GM13976 (cell line): Measurements from ENCODE around the gene CTNNA2.

Source experiments
- DNase-seq: peaks from one replicate; pipeline ENCODE4 v3.0.0; 2012; ENCODE audit warnings: low spot score
- CTCF ChIP-seq: IDR thresholded peaks from 2 replicates; pipeline ENCODE4 v1.5.1; 2012; ENCODE audit warnings: borderline replicate concordance, mild to moderate bottlenecking; ENCODE audit not compliant: insufficient read depth; ENCODE audit errors: extremely low read depth, missing control alignments, control extremely low read depth
- in situ Hi-C: fragments of 300-500 bp; cut with MboI; formaldehyde crosslinking; loops from one replicate; pipeline ENCODE4 v1.12.0; 2022; ENCODE audit warnings: low sequenced_read_pairs, mixed read lengths, inconsistent platforms; ENCODE audit not compliant: unreplicated experiment

Gene CTNNA2

GRCh38 chr2:80248146-80248545, 735.3 kb downstream of the CTNNA2 start:
- DNase-seq: no peak
- in situ Hi-C loops: no loop called here

DNA sequence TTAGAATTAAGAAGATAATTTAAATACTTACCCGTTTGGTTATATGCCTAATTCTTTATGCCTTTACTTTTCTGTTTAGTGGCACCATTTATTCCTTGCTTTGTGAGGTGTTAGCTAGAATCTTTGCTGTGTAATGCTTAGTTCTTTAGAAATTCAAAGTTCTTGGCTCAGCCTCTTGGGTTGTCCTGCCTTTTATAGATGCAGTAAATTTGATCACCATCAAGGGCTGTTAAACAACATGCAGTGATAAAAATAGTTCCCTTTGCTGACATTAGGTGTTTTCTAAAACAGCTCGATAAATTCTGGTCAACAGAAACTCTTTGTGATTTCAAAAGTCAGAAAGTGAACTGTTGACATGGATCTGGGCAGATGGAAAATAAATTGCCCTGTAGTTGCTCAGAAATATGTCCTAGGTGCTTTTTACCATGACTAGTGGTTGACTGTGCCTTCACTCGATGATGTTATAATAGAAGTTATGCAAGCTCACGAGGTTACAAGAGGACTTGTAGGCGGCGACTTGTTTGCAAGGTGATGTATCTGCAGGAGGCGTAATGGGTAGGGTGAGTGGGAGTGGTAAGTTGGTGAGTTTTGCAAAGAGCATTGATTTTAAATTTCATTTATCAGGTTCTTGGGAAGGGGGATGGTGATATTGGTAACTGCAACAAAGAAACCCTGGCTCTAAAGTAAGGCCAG, 739.6 kb downstream of the CTNNA2 start:
- DNase-seq: no peak
- in situ Hi-C loops: no loop called here
- no peak for TF ChIP-seq CTCF

More at GRCh38 chr2:80248146-80248545, 735.3 kb downstream of the CTNNA2 start:
- no peak for TF ChIP-seq CTCF

DNA sequence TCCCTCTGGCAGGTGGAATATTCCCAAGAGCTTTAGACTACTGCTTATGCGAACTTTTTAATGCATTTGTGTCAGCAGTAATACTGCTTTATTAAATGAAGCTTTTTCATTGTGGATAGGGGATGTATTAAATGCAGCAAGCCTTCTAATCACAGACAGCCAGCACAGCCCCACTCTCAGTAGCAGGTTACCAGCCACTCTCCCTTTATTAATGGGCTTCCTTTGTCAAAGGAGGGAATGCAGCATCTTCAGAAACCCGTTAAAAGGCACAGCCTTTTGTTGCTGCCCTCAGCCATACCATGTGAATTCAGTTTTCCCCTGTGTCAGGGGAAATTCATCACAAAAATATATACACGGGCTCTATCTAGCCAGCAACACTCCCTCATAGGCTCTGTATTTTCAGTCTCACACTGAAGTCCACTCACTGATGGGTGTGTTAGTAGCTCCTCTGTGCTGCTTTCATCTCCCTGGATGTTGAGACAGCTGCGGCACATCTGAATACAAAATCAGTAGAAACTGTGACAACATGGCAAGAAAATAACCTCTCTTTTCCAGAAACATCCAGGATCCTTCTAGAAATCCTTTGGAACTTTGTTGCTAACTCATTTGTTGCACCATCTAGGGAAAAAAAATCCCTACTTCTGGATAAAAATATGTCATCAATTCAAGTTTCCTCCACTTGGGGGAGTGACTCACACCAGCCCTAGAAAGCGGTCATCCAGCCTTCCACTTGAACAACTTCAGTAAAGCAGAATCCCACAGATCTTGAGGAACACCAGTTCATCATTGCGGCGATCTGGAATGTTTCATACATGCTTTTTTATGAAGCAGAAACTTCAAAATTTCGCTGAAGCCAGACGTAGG, 743.3 kb downstream of the CTNNA2 start:
- in situ Hi-C loops: no loop called here
- no peak for TF ChIP-seq CTCF
- no peak for DNase-seq

- in situ Hi-C loops: no loop called here
- DNase-seq: no peak
- TF ChIP-seq CTCF: no peak
Measured at GRCh38 chr2:80256782-80257167, 743.9 kb downstream of the CTNNA2 start.

- in situ Hi-C loops: no loop called here
- no peak for DNase-seq
- no peak for TF ChIP-seq CTCF
Measured at GRCh38 chr2:80257450-80257849, 744.6 kb downstream of the CTNNA2 start.

- no peak for TF ChIP-seq CTCF
- in situ Hi-C loops: no loop called here
Measured at GRCh38 chr2:80258341-80258740, 745.5 kb downstream of the CTNNA2 start.

More at GRCh38 chr2:80258341-80258740, 745.5 kb downstream of the CTNNA2 start:
- no peak for DNase-seq
